Measurements from ENCODE around the gene NDUFA1.
A peak's percentile ranks its signal among the peaks of the same experiment; 100 is the strongest.

Gene NDUFA1

DNA sequence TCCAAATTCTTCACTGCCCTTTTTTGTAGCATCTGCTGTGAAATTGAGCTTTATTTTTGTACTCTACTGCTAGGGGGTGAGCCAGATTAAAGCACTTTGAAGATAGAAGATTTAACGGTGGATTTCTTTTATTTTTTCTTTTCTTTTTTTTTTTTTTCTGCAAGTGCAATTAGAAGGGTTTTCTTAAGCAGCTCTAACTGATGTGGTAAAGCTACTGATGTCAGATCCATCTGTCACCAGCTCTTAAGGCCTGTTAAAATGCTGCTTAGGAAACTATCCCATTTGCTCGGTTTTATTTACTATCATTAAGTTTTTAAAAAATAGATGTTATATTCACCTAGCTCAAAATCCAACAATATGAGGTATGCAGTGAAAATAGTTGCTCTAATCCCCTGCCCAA lies 7.1 kb downstream of the NDUFA1 start:
- Histone ChIP-seq H3K27me3 (ENCODE audit: insufficient read depth, poor library complexity, severe bottlenecking) (no peaks in the 10 kb centered on the region), H3K36me3 (ENCODE audit: low read depth) (peaks cover 12% of the 10 kb centered on the region), H3K9me3 (ENCODE audit: severe bottlenecking) (no peaks in the 10 kb centered on the region), H3K4me3 (ENCODE audit: severe bottlenecking) (no peak overlapping the region), H3K4me1 (ENCODE audit: insufficient read depth, poor library complexity, severe bottlenecking) (no peaks in the 10 kb centered on the region), H3K27ac (ENCODE audit: poor library complexity, severe bottlenecking) (no peak overlapping the region)
- TF ChIP-seq, protein P1, sequence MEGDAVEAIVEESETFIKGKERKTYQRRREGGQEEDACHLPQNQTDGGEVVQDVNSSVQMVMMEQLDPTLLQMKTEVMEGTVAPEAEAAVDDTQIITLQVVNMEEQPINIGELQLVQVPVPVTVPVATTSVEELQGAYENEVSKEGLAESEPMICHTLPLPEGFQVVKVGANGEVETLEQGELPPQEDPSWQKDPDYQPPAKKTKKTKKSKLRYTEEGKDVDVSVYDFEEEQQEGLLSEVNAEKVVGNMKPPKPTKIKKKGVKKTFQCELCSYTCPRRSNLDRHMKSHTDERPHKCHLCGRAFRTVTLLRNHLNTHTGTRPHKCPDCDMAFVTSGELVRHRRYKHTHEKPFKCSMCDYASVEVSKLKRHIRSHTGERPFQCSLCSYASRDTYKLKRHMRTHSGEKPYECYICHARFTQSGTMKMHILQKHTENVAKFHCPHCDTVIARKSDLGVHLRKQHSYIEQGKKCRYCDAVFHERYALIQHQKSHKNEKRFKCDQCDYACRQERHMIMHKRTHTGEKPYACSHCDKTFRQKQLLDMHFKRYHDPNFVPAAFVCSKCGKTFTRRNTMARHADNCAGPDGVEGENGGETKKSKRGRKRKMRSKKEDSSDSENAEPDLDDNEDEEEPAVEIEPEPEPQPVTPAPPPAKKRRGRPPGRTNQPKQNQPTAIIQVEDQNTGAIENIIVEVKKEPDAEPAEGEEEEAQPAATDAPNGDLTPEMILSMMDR (IDR thresholded peaks at IDR 0.05; ENCODE audit: poor library complexity, severe bottlenecking): no peak
- DNase-seq (ENCODE audit: low spot score) (no peak), ATAC-seq (ENCODE audit: low read depth) (no peak)

DNA sequence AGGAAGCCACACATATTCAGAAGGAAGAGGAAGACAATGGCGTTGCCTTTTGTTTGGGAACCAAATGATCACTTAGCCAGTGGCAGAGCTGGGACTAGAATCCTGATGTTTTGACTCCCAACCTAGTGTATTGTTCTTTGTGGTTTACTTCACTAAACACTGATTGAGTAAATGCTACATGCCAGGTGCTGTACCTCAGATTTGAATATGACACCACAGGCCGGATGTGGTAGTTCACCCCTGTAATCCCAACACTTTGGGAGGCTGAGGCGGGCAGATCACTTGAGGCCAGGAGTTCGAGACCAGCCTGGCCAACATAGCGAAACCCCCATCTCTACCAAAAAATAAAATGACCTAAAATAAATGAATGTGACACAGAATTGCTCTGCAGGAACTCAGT lies 8.4 kb downstream of the NDUFA1 start:
- ATAC-seq (ENCODE audit: low read depth): no peak; the same call in 2 of the 3 replicates
- TF ChIP-seq, protein P1 (IDR thresholded peaks at IDR 0.05; ENCODE audit: poor library complexity, severe bottlenecking): no peak

DNA sequence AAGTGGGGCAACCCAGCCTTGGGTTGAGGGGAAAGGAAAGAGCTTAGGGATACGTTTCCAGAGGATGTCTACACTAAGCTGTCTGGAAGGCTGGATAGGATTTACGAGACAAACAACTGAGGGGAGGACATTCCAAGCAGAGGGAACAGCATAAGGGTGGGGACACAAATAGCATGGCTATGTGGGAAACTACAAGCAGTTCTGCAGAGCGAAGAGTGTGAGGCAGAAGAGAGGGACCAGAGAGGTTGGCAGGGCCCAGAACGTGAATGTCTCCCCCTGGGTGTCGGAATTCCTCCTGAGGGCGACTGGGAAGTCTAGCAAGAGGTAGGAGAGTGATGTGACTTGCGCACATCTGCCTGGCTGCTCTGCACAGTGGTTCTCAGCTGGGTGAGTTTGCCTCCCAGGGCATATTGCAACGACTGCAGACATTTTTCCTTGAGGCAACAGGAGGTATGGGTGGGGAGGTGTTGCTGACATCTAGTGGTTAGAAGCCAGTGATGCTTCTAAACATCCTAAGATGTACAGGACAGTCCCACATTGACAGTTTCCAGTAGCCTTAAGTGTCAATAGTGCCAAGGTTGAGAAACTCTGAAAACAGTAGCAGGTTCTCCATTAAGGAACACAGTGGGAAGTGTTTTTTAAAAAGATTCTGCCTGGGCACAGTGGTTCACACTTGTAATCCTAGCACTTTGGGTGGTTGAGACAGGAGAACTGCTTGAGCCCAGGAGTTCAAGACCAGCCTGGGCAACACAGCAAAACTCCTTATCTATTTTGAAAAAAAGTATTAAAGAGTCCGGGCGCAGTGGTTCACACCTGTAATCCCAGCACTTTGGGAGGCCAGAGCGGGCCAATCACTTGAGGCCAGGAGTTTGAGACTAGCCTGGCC lies 9.2 kb downstream of the NDUFA1 start:
- H3K27me3 ChIP-seq (ENCODE audit: insufficient read depth, poor library complexity, severe bottlenecking): no peaks in the 10 kb centered on the region
- ATAC-seq (ENCODE audit: low read depth): peak; percentile 78
- peaks cover 7% of the 10 kb centered on the region for H3K36me3 ChIP-seq (ENCODE audit: low read depth)
- no peak overlapping the region for H3K4me3 ChIP-seq (ENCODE audit: severe bottlenecking)
- no peak for DNase-seq (ENCODE audit: low spot score)
- H3K4me1 ChIP-seq (ENCODE audit: insufficient read depth, poor library complexity, severe bottlenecking): no peaks in the 10 kb centered on the region
- TF ChIP-seq, protein P1 (IDR thresholded peaks at IDR 0.05; ENCODE audit: poor library complexity, severe bottlenecking): peak; percentile 52
- no peak overlapping the region for H3K27ac ChIP-seq (ENCODE audit: poor library complexity, severe bottlenecking)
- no peaks in the 10 kb centered on the region for H3K9me3 ChIP-seq (ENCODE audit: severe bottlenecking)

More for the DNA sequence above, 8.4 kb downstream of the NDUFA1 start:
- no peak overlapping the region for H3K27ac ChIP-seq (ENCODE audit: poor library complexity, severe bottlenecking)
- no peaks in the 10 kb centered on the region for H3K27me3 ChIP-seq (ENCODE audit: insufficient read depth, poor library complexity, severe bottlenecking)
- H3K4me3 ChIP-seq (ENCODE audit: severe bottlenecking): no peak overlapping the region
- peaks cover 11% of the 10 kb centered on the region for H3K36me3 ChIP-seq (ENCODE audit: low read depth)
- H3K9me3 ChIP-seq (ENCODE audit: severe bottlenecking): no peaks in the 10 kb centered on the region
- H3K4me1 ChIP-seq (ENCODE audit: insufficient read depth, poor library complexity, severe bottlenecking): no peaks in the 10 kb centered on the region
- no peak for DNase-seq (ENCODE audit: low spot score)

DNA sequence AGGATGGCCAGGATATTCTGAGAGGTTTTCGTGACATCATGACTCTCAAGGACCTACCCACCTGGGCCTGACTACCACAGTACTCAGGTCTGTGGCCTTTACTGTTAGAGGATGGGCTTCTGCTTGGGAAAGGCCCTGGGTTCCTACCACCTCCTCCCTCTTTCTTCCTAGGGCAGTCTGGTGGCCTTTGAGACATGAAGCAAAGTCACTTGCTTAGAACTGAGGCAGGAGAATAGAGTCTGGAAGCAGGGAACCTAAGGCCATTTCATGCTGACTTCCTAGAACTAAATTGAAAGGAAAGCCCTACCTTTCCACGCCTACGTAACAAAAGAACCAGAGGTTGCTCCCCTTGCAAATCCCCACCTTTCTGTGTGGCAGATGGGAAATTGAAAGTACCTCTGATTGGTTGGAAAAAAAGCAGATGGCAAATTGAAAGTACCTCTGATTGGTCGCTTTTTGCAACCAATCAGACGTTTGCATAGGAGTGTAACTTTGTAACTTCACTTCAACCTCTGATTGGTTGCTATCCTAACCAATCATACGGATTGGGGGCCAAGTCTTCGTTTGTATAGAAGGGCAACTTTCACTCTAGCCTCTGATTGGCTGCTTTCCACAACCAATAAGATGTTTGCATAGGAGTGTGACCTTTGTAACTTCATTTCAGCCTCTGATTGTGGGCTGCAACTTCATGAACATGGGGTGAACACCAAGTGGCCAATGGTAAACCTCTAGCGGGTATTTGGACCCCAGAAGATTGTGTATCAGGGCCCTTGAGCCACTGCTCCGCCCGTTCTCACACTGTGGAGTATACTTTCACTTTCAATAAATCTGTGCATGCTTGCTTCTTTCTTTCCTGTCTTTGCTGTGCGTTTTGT lies 14.2 kb downstream of the NDUFA1 start:
- no peaks in the 10 kb centered on the region for H3K9me3 ChIP-seq (ENCODE audit: severe bottlenecking)
- H3K27me3 ChIP-seq (ENCODE audit: insufficient read depth, poor library complexity, severe bottlenecking): no peaks in the 10 kb centered on the region
- H3K36me3 ChIP-seq (ENCODE audit: low read depth): no peaks in the 10 kb centered on the region
- H3K4me1 ChIP-seq (ENCODE audit: insufficient read depth, poor library complexity, severe bottlenecking): no peaks in the 10 kb centered on the region
- no peak overlapping the region for H3K4me3 ChIP-seq (ENCODE audit: severe bottlenecking)
- no peak for DNase-seq (ENCODE audit: low spot score)
- no peak for ATAC-seq (ENCODE audit: low read depth)
- no peak overlapping the region for H3K27ac ChIP-seq (ENCODE audit: poor library complexity, severe bottlenecking)
- TF ChIP-seq, protein P1 (IDR thresholded peaks at IDR 0.05; ENCODE audit: poor library complexity, severe bottlenecking): no peak

Measured in RWPE2 (cell line).